ENCODE results near the gene CD52.

DNA sequence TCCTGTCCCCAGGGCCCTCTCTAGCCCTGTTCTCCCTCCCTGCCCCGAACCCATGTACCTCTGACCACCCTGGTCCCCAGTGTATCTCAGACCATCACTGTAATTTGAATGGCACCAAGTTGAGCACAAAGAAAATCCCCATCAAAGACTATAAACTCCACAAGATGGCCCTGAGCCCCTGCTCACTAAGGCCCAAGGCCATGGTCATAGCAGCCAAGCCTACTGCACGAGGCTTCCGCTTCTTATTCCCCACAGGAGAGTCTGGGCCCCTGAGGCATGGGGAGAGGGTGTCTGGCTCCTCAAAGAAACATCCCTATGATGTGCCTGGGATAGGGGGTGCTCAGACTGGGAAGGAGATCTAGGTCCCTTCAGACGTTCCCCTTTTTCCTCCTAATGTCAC lies 50.2 kb downstream of the CD52 start:
- TF ChIP-seq CTCF (IDR thresholded peaks at IDR 0.05) (no peak), EZH2 (IDR thresholded peaks at IDR 0.05) (no peak)

All from neural progenitor cell (in vitro differentiated cells).